ENCODE data around the gene MYH14.

Gene MYH14

GRCh38 chr19:50191216-50191615, 12.2 kb upstream of the MYH14 start:
- H3K4me3 ChIP-seq (ENCODE audit: low read depth, low read length) = no peak overlapping the region
- DNase-seq (ENCODE audit: low read depth) = no peak
- TF ChIP-seq CTCF (IDR thresholded peaks at IDR 0.05; ENCODE audit: control insufficient read depth, extremely low read depth, insufficient read depth) = no peak

DNA sequence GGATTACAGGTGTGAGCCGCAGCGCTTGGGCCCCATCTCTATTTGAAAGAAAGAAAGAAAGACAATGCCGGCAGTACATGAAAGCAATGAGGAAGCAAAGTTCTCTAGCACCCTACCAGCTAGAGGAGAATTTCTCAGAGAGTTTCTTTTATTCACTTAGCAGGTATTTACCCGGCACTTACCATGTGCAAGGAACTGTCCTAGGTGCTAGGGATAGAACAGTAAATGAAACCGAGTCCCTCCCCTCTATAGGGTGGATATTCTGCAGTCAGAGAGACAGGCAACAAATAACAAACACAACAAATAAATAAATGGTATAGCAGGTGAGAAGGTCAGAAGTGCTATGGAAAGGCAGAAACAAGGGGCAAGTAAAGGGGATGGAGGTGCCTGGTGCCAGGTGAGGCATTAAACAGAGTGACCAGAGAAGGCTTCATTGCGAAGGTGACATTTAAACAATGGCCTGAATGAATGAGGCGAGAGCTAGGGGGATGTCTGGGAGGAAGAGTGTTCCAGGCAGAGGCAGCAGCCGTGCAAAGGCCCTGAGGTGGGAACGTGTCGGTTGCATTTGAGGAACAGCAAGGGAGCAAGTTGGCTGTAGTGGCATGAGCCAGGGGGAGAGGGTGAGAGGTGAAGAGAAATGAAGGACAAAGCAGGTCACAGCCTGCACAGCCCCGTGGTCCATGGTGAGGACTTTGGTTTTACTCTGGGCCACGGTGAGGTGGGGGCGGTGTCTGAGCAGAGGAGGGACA, 10.8 kb upstream of the MYH14 start:
- no peak for TF ChIP-seq CTCF (IDR thresholded peaks at IDR 0.05; ENCODE audit: control insufficient read depth, extremely low read depth, insufficient read depth)
- H3K4me3 ChIP-seq (ENCODE audit: low read depth, low read length) = no peak overlapping the region

DNA sequence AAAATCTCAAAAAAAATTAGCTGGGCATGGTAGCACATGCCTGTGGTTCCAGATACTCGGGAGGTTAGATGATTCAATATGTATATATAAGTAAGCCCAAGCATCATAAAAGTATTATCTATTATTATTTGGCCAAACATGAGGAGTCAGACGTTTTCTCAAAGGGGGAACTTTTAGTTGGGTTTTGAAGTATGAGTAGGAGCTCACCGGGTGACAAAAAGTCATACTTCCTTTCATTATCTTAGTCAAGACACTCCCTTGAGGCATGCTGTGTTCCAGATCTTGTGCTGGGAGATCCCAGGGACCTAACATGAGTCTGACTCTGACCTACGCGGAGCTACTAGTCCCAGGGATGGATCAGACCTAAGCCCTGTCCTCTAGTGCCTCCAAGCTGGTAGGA, 8.2 kb upstream of the MYH14 start:
- DNase-seq (ENCODE audit: low read depth) = no peak
- TF ChIP-seq CTCF (IDR thresholded peaks at IDR 0.05; ENCODE audit: control insufficient read depth, extremely low read depth, insufficient read depth) = no peak
- no peak overlapping the region for H3K4me3 ChIP-seq (ENCODE audit: low read depth, low read length)

More for the DNA sequence above, 10.8 kb upstream of the MYH14 start:
- no peak for DNase-seq (ENCODE audit: low read depth)

DNA sequence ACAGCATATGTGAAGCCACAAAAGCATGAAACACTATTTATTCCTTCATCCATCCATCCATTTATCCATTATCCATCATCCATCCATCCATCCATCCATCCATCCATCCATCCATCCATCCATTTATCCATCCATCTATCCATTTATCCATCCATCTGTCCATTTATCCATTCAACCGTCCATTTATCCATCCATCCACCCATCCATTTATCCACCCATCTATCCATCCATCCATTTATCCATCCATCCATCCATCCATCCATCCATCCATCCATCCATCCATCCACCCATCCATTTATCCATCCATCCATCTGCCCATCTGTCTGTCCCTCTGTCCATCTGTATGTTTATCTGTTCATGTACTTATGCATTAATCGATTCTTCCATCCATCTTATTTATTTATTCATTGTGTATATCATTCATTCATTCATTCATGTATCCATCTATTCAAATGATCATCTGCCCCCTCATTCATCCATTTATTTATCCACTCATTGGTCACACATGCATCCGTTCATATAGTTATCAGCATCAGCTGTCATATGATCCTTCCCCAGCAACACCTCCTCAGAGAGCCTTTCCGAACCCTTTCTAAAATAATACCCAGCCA, 7.0 kb upstream of the MYH14 start:
- TF ChIP-seq CTCF (IDR thresholded peaks at IDR 0.05; ENCODE audit: control insufficient read depth, extremely low read depth, insufficient read depth) = no peak
- DNase-seq (ENCODE audit: low read depth) = no peak

GRCh38 chr19:50197348-50197747, 6.1 kb upstream of the MYH14 start:
- no peak for DNase-seq (ENCODE audit: low read depth)
- TF ChIP-seq CTCF (IDR thresholded peaks at IDR 0.05; ENCODE audit: control insufficient read depth, extremely low read depth, insufficient read depth) = no peak
- no peak overlapping the region for H3K4me3 ChIP-seq (ENCODE audit: low read depth, low read length)

More for the DNA sequence above, 7.0 kb upstream of the MYH14 start:
- H3K4me3 ChIP-seq (ENCODE audit: low read depth, low read length) = no peak overlapping the region

- TF ChIP-seq CTCF (IDR thresholded peaks at IDR 0.05; ENCODE audit: control insufficient read depth, extremely low read depth, insufficient read depth) = no peak
Measured at GRCh38 chr19:50198431-50199258, 4.8 kb upstream of the MYH14 start.

More at GRCh38 chr19:50198431-50199258, 4.8 kb upstream of the MYH14 start:
- no peak for DNase-seq (ENCODE audit: low read depth)
- no peak overlapping the region for H3K4me3 ChIP-seq (ENCODE audit: low read depth, low read length)
